Measurements from ENCODE around the gene ENTPD1.

GRCh38 chr10:95792211-95792780, 36.3 kb downstream of the ENTPD1 start:
- TF ChIP-seq CTCF (IDR thresholded peaks at IDR 0.05; ENCODE audit: insufficient read depth, low read depth, low read length) (no peak), EZH2 (IDR thresholded peaks at IDR 0.05; ENCODE audit: insufficient read depth, low read length) (no peak)
